ENCODE measurements around the gene HSD3B7. TPM values are rescaled to one million over a fixed set of nuclear protein-coding genes. Genes with fewer than 3 reads are reported as not detected.
A peak's percentile ranks its signal among the peaks of the same experiment; 100 is the strongest.

Gene HSD3B7
- total RNA-seq, 1 donor from 2014 or later: 30.6 TPM

- DNase-seq (ENCODE audit: low spot score): no peak
Observed at GRCh38 chr16:30982548-30983288, 2.3 kb upstream of the HSD3B7 start.

DNA sequence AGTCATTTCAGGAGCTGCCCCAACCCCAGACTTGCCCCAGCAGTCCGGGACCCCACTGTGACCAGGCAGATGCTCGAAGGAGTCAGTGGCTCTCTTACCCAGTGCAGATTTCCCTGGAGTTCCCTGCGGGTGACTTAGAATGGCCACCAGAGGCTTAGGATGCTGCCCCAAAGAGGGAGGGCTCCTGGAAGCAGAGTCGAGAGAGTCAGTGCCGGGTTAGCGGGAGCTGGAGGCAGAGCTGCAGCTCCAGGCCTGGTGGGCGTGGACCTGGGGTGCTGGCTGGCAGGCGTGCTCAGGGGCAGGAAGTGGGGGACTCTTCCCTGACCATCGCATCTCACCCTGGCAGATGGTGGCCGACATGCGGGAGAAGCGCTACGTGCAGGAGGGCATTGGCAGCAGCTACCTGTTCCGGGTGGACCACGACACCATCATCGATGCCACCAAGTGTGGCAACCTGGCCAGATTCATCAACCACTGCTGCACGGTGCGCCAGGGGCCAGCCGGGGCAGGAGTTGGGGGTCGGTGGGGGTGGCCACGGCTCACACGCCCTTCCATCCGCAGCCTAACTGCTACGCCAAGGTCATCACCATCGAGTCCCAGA lies 1.6 kb upstream of the HSD3B7 start:
- no peak for DNase-seq (ENCODE audit: low spot score)

DNA sequence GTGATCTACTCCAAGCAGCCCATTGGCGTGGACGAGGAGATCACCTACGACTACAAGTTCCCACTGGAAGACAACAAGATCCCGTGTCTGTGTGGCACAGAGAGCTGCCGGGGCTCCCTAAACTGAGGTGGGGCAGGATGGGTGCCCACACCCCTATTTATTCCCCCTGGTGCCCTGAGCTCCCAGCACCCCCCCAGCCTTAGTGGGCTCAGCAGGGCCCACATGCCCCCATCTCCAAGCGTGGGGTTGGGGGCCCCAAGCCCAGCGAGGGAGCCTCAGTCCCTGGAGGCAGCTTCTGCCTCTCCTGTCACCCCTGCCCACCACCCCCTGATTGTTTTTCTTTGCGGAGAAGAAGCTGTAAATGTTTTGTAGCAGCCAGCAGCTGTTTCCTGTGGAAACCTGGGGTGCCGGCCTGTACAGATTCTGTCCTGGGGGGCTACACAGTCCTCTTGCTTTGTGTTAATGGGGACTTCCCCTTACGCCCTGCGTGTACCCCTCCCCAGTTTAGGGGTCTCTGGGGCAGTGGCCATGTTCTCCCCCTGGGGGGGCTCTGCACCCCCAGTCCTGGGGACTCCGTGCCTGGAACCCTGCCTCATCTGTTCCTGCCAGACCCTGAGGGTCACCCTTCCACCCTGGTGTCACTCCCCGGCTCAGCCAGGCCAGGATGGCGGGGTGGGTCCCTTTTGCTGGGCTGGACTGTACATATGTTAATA lies 953 bp upstream of the HSD3B7 start:
- no peak for DNase-seq (ENCODE audit: low spot score)

DNA sequence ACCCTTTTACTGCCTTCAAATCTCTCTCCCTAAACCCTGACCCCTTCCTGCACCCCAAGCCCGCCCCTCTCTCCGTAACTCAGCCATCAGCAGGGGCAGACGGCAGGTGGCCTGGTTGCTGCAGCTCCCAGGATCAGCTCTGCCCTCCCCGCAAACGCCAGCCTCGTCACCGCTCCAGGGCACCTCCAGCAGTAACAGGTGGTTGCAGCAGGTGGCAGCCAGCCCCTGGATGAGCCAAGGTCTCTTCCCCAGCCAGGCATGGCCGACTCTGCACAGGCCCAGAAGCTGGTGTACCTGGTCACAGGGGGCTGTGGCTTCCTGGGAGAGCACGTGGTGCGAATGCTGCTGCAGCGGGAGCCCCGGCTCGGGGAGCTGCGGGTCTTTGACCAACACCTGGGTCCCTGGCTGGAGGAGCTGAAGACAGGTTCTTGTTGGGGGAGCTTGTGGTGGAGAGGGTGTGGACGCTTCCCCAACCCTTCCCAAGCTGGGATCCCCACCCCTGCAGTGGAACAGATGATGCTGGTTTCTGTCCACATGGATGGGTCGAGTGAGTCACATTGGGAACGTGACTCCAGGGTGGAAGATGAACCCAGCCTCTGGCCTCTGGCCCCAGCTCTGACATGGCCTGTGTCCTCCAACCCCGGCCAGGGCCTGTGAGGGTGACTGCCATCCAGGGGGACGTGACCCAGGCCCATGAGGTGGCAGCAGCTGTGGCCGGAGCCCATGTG lies 558 bp downstream of the HSD3B7 start:
- DNase-seq (ENCODE audit: low spot score): peak; percentile 66

GRCh38 chr16:30986129-30986991 lies 1.4 kb downstream of the HSD3B7 start:
- no peak for DNase-seq (ENCODE audit: low spot score)

GRCh38 chr16:30987581-30988190 lies 2.7 kb downstream of the HSD3B7 start:
- no peak for DNase-seq (ENCODE audit: low spot score)

DNA sequence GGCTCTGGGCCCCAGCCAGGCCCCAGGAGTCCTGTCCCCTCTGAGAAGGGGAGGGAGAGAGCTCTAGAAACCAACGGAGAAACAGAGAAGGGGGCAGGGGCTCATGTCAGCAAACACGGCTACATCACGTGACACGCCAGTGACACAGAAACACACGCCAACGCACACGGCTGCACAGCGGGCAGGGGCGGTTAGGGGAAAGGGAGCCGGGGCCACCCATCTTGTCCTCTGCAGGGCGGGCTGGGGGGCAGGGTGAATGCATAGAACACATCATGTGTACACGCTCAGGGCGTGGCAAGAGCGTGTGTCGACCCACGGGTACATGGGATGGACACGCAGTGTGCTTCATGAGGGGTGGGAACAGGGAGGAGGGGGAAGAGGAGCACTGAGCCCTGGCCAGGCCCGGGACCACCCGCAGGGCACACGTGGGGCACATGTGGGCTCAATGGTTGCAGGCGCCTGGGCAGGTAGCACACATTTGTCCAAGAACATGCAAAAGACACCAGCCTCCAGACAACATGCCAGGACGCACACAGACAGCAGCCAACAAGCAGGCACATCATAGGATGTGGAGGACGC lies 4.6 kb downstream of the HSD3B7 start:
- DNase-seq (ENCODE audit: low spot score): no peak

DNA sequence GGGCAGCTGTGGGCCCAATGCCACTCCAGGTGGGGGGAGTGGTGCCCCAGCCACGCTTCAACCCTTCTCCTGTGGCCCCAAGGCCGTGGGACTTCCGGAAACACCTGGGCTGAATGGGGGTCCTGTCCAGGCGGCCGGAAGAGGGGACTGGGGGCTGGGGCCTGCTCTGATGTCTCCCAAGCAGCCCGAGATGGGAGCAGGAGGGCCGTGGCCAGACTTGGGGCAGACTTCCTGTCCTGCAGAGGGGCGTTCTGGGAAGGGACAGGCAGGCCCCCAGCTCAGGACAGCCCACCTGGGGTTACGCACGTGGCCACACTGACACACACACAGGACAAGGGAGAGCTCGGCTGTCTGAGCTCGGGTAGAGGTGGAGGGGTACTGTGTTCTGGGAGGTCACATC lies 5.1 kb downstream of the HSD3B7 start:
- no peak for DNase-seq (ENCODE audit: low spot score)

GRCh38 chr16:30991052-30991451 lies 6.0 kb downstream of the HSD3B7 start:
- no peak for DNase-seq (ENCODE audit: low spot score)

- no peak for DNase-seq (ENCODE audit: low spot score)
Observed at GRCh38 chr16:30992276-30992780, 7.3 kb downstream of the HSD3B7 start.

GRCh38 chr16:30992931-30993816 lies 8.2 kb downstream of the HSD3B7 start:
- DNase-seq (ENCODE audit: low spot score): no peak

DNA sequence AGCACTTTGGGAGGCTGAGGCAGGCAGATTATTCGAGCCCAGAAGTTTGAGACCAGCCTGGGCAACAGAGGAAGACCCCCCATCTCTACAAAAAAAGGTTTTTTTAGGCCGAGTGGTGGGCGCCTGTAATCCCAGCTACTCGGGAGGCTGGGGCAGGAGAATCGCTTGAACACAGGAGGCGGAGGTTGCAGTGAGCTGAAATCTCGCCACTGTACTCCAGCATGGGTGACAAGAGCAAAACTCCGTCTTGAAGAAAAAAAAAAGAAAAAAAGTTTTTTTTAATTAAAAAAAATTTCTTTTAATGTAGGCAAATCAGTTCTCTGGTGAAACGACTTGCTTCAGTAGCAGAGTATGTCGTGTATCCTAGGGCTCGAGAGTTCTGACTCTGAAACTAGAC lies 10.9 kb downstream of the HSD3B7 start:
- DNase-seq (ENCODE audit: low spot score): no peak

DNA sequence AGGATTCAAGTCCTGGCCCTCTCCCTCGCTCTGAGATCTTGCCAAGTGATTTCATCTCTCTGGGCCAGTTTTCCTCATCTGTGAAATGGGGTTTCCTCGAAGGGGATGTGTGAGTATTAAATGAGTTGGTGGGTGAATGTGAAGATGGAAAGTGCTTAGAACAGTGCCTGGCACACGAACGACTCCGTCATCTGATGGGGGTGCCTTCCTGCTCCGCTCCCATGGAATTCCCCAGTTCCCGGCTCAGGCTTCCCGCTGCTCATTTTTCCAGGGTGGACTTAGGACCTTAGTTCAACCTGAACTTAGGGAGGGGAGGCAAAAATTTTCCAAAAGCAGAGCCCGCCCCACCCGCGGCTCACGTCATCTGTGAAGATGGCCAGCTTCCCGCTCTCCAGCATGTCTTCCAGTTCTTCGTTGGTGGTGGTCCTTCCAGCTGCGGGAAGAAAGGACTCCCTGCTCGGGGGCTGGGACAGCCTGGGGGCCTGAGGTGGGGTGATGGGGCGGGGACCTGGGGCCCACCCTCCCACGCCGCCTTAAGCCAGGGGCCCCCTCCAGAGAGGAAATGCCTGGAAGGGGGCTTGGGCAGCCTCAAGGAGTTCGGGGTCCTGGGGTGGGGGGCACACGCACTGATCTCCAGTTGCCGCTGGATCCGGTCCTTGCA lies 11.4 kb downstream of the HSD3B7 start:
- no peak for DNase-seq (ENCODE audit: low spot score)

GRCh38 chr16:30996985-30997724 lies 12.1 kb downstream of the HSD3B7 start:
- peak; percentile 80 for DNase-seq (ENCODE audit: low spot score)

GRCh38 chr16:30997725-30998711 lies 13.0 kb downstream of the HSD3B7 start:
- DNase-seq (ENCODE audit: low spot score): no peak

- DNase-seq (ENCODE audit: low spot score): no peak
Observed at GRCh38 chr16:30998852-30999761, 14.1 kb downstream of the HSD3B7 start.

All from mucosa of gallbladder (tissue), 1 donor.